ENCODE measurements around the gene LSM3. TPM values are rescaled to one million over a fixed set of nuclear protein-coding genes. Genes with fewer than 3 reads are reported as not detected.
A peak's percentile ranks its signal among the peaks of the same experiment; 100 is the strongest.

The LSM3 gene
- total and polyA plus RNA-seq, 2 of the 4 experiments (the other 2 are of a cell fraction), result 3.4 to 11.5 TPM

GRCh38 chr3:14169871-14170270 is 8.7 kb upstream of the LSM3 start:
- H3K27ac ChIP-seq (ENCODE audit: insufficient read depth, low read length), result no peak overlapping the region
- no peak overlapping the region for H3K56ac ChIP-seq (ENCODE audit: extremely low read depth, insufficient read depth, low read length)
- H2AFZ ChIP-seq (replicated peaks; ENCODE audit: low read length, poor library complexity), result no peak overlapping the region
- no peak overlapping the region for H3K4me2 ChIP-seq (ENCODE audit: low read depth, low read length)
- H2AK9ac ChIP-seq (replicated peaks; ENCODE audit: low read depth, low read length, poor library complexity), result no peak overlapping the region
- H3K9me3 ChIP-seq (ENCODE audit: control insufficient read depth, insufficient read depth, low read length), result no peaks in the 10 kb centered on the region
- H3K36me3 ChIP-seq (ENCODE audit: control insufficient read depth, insufficient read depth, low read length), result peaks cover 56% of the 10 kb centered on the region
- H4K20me1 ChIP-seq (ENCODE audit: insufficient read depth, low read length), result no peaks in the 10 kb centered on the region
- no peak overlapping the region for H2AK5ac ChIP-seq (ENCODE audit: low read depth, low read length)
- H3K18ac ChIP-seq (ENCODE audit: low read depth, low read length), result no peak overlapping the region
- no peak overlapping the region for H4K91ac ChIP-seq (ENCODE audit: insufficient read depth, low read depth, low read length)
- CTCF ChIA-PET, result no interaction called here
- H2BK20ac ChIP-seq (ENCODE audit: low read depth, low read length), result no peak overlapping the region
- no TSS peak for BruUV-seq (replicated peaks)
- no peak overlapping the region; the same call in 1 of the 2 replicates for H3K23ac ChIP-seq (ENCODE audit: low read depth, low read length)
- peak; percentile 18 for DNase-seq
- intact Hi-C loops (cut with micrococcal nuclease), result loop anchor here (5.0 kb wide), 1 partner anchor 513 kb away; no protein-coding TSS in a partner anchor
- H3K14ac ChIP-seq (replicated peaks; ENCODE audit: low read depth, low read length), result no peak overlapping the region
- H3K27me3 ChIP-seq (ENCODE audit: control insufficient read depth, insufficient read depth, low read length), result no peaks in the 10 kb centered on the region
- no peak overlapping the region; a peak in 1 of 4 replicates for H4K8ac ChIP-seq (ENCODE audit: low read depth in 2 of 2, low read length in 2 of 2)
- H3K79me1 ChIP-seq (ENCODE audit: low read depth in 1 of 2, low read length in 2 of 2), result peaks cover 40 to 49% of the 10 kb centered on the region in 2 experiments
- H2BK5ac ChIP-seq (ENCODE audit: low read depth, low read length, poor library complexity, severe bottlenecking), result peak overlapping the region; percentile 88
- dilution Hi-C loops (cut with HindIII; ENCODE audit: low sequenced_read_pairs, unreplicated experiment), result no loop called here
- H3K9ac ChIP-seq (ENCODE audit: low read depth, low read length), result no peak overlapping the region
- H2BK15ac ChIP-seq (ENCODE audit: low read depth, low read length), result no peak overlapping the region
- 0 out of 2 replicates have a peak overlapping the region, but pooled peaks have one; percentile 37 for H2BK120ac ChIP-seq (ENCODE audit: low read depth, low read length)
- TF ChIP-seq CEBPB (IDR thresholded peaks at IDR 0.05; ENCODE audit: low read depth, low read length) (no peak), MAFK (IDR thresholded peaks at IDR 0.05; ENCODE audit: low read depth, low read length) (no peak), MAZ (IDR thresholded peaks at IDR 0.05; ENCODE audit: borderline replicate concordance, low read depth, low read length) (no peak), POLR2A (IDR thresholded peaks at IDR 0.05; ENCODE audit: low read depth, low read length) (no peak), RFX5 (IDR thresholded peaks at IDR 0.05; ENCODE audit: low read depth, low read length) (no peak), NFE2L2 (IDR thresholded peaks at IDR 0.05; ENCODE audit: low read depth, low read length) (no peak)
- POLR2A ChIA-PET (ENCODE audit: unreplicated experiment), result no interaction called here
- in situ Hi-C loops (cut with MboI; ENCODE audit: low sequenced_read_pairs), result no loop called here
- no peak overlapping the region for H4K5ac ChIP-seq (ENCODE audit: low read depth, low read length)
- peak; percentile 24 for ATAC-seq (ENCODE audit: low read depth)
- H3K4me1 ChIP-seq (ENCODE audit: control insufficient read depth, insufficient read depth, low read length), result peaks cover 6% of the 10 kb centered on the region; the same call in 1 of the 2 replicates
- H3K9me1 ChIP-seq (ENCODE audit: insufficient read depth, low read length), result peaks cover 8% of the 10 kb centered on the region; the same call in 1 of the 2 replicates
- no peak overlapping the region for H3K4me3 ChIP-seq (ENCODE audit: insufficient read depth, low read depth, low read length)
- H3K4ac ChIP-seq (ENCODE audit: low read depth, low read length), result no peak overlapping the region
